ENCODE results near the gene DLG2. TPM values are rescaled to one million over a fixed set of nuclear protein-coding genes. Genes with fewer than 3 reads are reported as not detected.

DLG2 gene
- polyA plus RNA-seq, 3 donors: 0.24 to 0.39 TPM; not detected in 1

DNA sequence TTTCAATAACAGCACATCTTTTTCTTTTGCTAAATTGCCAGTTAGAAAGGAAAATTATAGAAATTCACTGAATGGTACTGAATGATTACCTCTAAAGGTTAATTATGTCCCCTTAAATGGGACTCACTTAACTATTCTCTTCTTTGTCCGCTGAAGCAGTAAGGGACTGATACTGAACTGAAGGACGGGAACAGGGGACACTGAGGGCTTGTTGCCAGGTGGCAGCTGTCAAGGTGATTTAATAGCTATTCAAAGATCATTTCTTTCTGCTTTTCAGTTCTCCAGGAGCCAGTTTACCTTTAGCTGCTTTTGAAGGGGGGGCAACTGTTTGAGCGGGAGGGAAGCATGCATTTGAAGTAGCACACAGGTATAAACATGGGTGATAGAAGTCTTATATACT is 2015.5 kb downstream of the DLG2 start:
- intact Hi-C loops (cut with micrococcal nuclease): no loop called here
- Mint-ChIP-seq H3K9me3 (peaks cover 0 to 8% (median 4%) of the 10 kb centered on the region in 7 donors), H3K27me3 (ENCODE audit: low read depth in 3 of 3) (peaks cover 0 to 6% (median 0%) of the 10 kb centered on the region in 3 donors), H3K27ac (no peak overlapping the region), H3K4me3 (no peak overlapping the region), H3K4me1 (no peaks in the 10 kb centered on the region), H3K36me3 (no peaks in the 10 kb centered on the region)
- Histone ChIP-seq H2AFZ (ENCODE audit: insufficient read depth, low read depth, low read length, poor library complexity, severe bottlenecking) (no peak overlapping the region), H3K79me2 (ENCODE audit: insufficient read depth, low read length) (no peaks in the 10 kb centered on the region), H4K20me1 (ENCODE audit: insufficient read depth, low read length) (no peaks in the 10 kb centered on the region), H3K36me3 (replicated peaks in 1 of 2; ENCODE audit: control insufficient read depth in 1 of 2, insufficient read depth in 2 of 2, low read length in 2 of 2) (no peaks in the 10 kb centered on the region), H3K27me3 (ENCODE audit: control insufficient read depth in 2 of 2, insufficient read depth in 2 of 2, low read length in 2 of 2) (no peaks in the 10 kb centered on the region), H3K4me3 (replicated peaks in 1 of 3; ENCODE audit: low read depth in 2 of 3, low read length in 3 of 3) (no peak overlapping the region), H3K4me2 (replicated peaks; ENCODE audit: extremely low read depth, low read length, poor library complexity, severe bottlenecking) (no peak overlapping the region), H3K4me1 (ENCODE audit: control insufficient read depth in 1 of 2, insufficient read depth in 2 of 2, low read length in 2 of 2) (no peaks in the 10 kb centered on the region), H3K9ac (ENCODE audit: insufficient read depth, low read length, poor library complexity, severe bottlenecking) (no peak overlapping the region), H3K27ac (ENCODE audit: low read depth in 1 of 2, low read length in 2 of 2) (no peak overlapping the region), H3K9me3 (replicated peaks in 1 of 2; ENCODE audit: control insufficient read depth in 1 of 2, insufficient read depth in 1 of 2, low read length in 2 of 2) (no peaks in the 10 kb centered on the region)
- WGBS (ENCODE audit: insufficient coverage): 67% methylated on average over 1 of the region's 3 CpGs
- no peak for TF ChIP-seq CTCF (IDR thresholded peaks at IDR 0.05)
- no peak for DNase-seq

- H3K27me3 ChIP-seq (ENCODE audit: control insufficient read depth in 2 of 2, insufficient read depth in 2 of 2, low read length in 2 of 2): no peaks in the 10 kb centered on the region
- no peaks in the 10 kb centered on the region for H3K36me3 ChIP-seq (replicated peaks in 1 of 2; ENCODE audit: control insufficient read depth in 1 of 2, insufficient read depth in 2 of 2, low read length in 2 of 2)
- Mint-ChIP-seq H3K27me3 (ENCODE audit: low read depth in 3 of 3) (peaks cover 0 to 6% (median 0%) of the 10 kb centered on the region in 3 donors), H3K4me1 (no peaks in the 10 kb centered on the region), H3K27ac (no peak overlapping the region), H3K36me3 (no peaks in the 10 kb centered on the region), H3K4me3 (no peak overlapping the region), H3K9me3 (peaks cover 0 to 10% (median 5%) of the 10 kb centered on the region in 7 donors)
- no peaks in the 10 kb centered on the region for H4K20me1 ChIP-seq (ENCODE audit: insufficient read depth, low read length)
- TF ChIP-seq CTCF (IDR thresholded peaks at IDR 0.05): no peak
- no peak overlapping the region for H3K27ac ChIP-seq (ENCODE audit: low read depth in 1 of 2, low read length in 2 of 2)
- intact Hi-C loops (cut with micrococcal nuclease): no loop called here
- H3K4me3 ChIP-seq (replicated peaks in 1 of 3; ENCODE audit: low read depth in 2 of 3, low read length in 3 of 3): no peak overlapping the region
- H3K9me3 ChIP-seq (replicated peaks in 1 of 2; ENCODE audit: control insufficient read depth in 1 of 2, insufficient read depth in 1 of 2, low read length in 2 of 2): no peaks in the 10 kb centered on the region
- no peaks in the 10 kb centered on the region for H3K79me2 ChIP-seq (ENCODE audit: insufficient read depth, low read length)
- H3K9ac ChIP-seq (ENCODE audit: insufficient read depth, low read length, poor library complexity, severe bottlenecking): no peak overlapping the region
- WGBS (ENCODE audit: insufficient coverage): 83% methylated on average over 1 of the region's 2 CpGs
- H3K4me2 ChIP-seq (replicated peaks; ENCODE audit: extremely low read depth, low read length, poor library complexity, severe bottlenecking): no peak overlapping the region
- no peak overlapping the region for H2AFZ ChIP-seq (ENCODE audit: insufficient read depth, low read depth, low read length, poor library complexity, severe bottlenecking)
- DNase-seq: no peak
- no peaks in the 10 kb centered on the region for H3K4me1 ChIP-seq (ENCODE audit: control insufficient read depth in 1 of 2, insufficient read depth in 2 of 2, low read length in 2 of 2)
These were observed 2016.1 kb downstream of the DLG2 start for GRCh38 chr11:83611031-83611430.

Data from CD14-positive monocyte (primary cell).